SK-N-MC (cell line): ENCODE data around the gene LTBP4.

Source experiments
- EZH2 ChIP-seq: fragments of 200-600 bp; sonication (generic); IDR thresholded peaks from one replicate; pipeline ENCODE4 v1.6.1; 2017; ENCODE audit warnings: antibody characterized with exemption
- POLR2AphosphoS5 ChIP-seq: IDR thresholded peaks from 2 replicates; pipeline ENCODE4 v1.6.1; 2012; ENCODE audit warnings: mild to moderate bottlenecking, low read depth, low read length, borderline replicate concordance

DNA sequence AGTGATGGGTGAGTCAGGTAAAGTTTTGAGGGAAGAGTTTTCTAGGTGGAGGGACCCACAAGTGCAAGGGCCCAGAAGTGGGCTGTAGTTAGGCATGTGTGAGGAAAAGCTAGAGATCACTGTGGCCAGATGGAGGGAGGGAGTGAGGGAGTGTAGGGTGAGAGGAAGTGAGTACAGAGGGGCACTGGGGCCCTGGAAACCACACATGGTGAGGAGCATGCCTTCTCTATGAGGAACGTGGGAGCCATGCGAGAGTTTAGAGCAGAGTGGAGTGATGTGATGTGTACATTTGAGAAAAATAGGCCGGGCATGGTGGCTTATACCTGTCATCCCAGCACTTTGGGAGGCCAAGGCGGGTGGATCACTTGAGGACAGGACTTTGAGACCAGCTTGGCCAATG is 39.2 kb upstream of the LTBP4 start:
- TF ChIP-seq EZH2, result no peak
- no peak for TF ChIP-seq POLR2AphosphoS5
